ENCODE measurements around the gene NFATC2. TPM values are rescaled to one million over a fixed set of nuclear protein-coding genes. Genes with fewer than 3 reads are reported as not detected.

The NFATC2 gene
- total RNA-seq, 1 experiment from 2014 or later, result 5.0 TPM

- no peaks in the 10 kb centered on the region for H3K79me2 ChIP-seq (ENCODE audit: insufficient read depth, low read length)
- ChIA-PET RAD21 (ENCODE audit: low non-redundant PET in 1 of 2, low total read pairs in 2 of 2, uncharacterized antibody in 2 of 2, unreplicated experiment in 2 of 2) (no interaction called here), POLR2A (no interaction called here), CTCF (no interaction called here)
- H3K36me3 ChIP-seq (ENCODE audit: control insufficient read depth in 1 of 2, insufficient read depth in 2 of 2, low read length in 2 of 2), result no peaks in the 10 kb centered on the region
- H3K9me2 ChIP-seq (ENCODE audit: insufficient read depth), result no peaks in the 10 kb centered on the region
- H3K27me3 ChIP-seq (ENCODE audit: insufficient read depth, low read length), result no peaks in the 10 kb centered on the region
- H3K4me1 ChIP-seq (ENCODE audit: control insufficient read depth in 1 of 2, insufficient read depth in 2 of 2, low read length in 2 of 2), result peaks cover 0 to 3% of the 10 kb centered on the region in 2 experiments; a peak in 1 of 4 replicates
- ATAC-seq (no peak), DNase-seq (ENCODE audit: low read depth, low spot score) (no peak)
- H3K4me2 ChIP-seq (ENCODE audit: low read length), result no peak overlapping the region
- intact Hi-C loops (cut with micrococcal nuclease), result no loop called here
- no peak for TF ChIP-seq MAX (IDR thresholded peaks at IDR 0.05)
- TF ChIP-seq CEBPB (IDR thresholded peaks at IDR 0.05; ENCODE audit: low read depth), result no peak
- no peak overlapping the region for H3K27ac ChIP-seq (ENCODE audit: low read depth, low read length)
- no peak overlapping the region for H2AFZ ChIP-seq (ENCODE audit: low read depth, low read length, poor library complexity, severe bottlenecking)
- no peaks in the 10 kb centered on the region for H4K20me1 ChIP-seq (ENCODE audit: insufficient read depth)
- no peaks in the 10 kb centered on the region for H3K9me3 ChIP-seq (ENCODE audit: control insufficient read depth in 1 of 2, insufficient read depth in 1 of 2, low read depth in 1 of 2, low read length in 2 of 2)
- no peak overlapping the region for H3K9ac ChIP-seq (ENCODE audit: low read length)
- no peak overlapping the region for H3K4me3 ChIP-seq (replicated peaks in 1 of 2; ENCODE audit: low read depth in 1 of 2, low read length in 2 of 2)
- no TSS peak for BruUV-seq (replicated peaks)
Measured at GRCh38 chr20:51418137-51418529, 124.4 kb downstream of the NFATC2 start.

GRCh38 chr20:51417250-51418136, 125.0 kb downstream of the NFATC2 start:
- Histone ChIP-seq H3K9ac (ENCODE audit: low read length) (no peak overlapping the region), H3K27me3 (ENCODE audit: insufficient read depth, low read length) (no peaks in the 10 kb centered on the region), H3K36me3 (ENCODE audit: control insufficient read depth in 1 of 2, insufficient read depth in 2 of 2, low read length in 2 of 2) (no peaks in the 10 kb centered on the region), H3K9me2 (ENCODE audit: insufficient read depth) (no peaks in the 10 kb centered on the region), H3K27ac (ENCODE audit: low read depth, low read length) (no peak overlapping the region), H2AFZ (ENCODE audit: low read depth, low read length, poor library complexity, severe bottlenecking) (no peak overlapping the region), H3K4me2 (ENCODE audit: low read length) (no peak overlapping the region), H4K20me1 (ENCODE audit: insufficient read depth) (no peaks in the 10 kb centered on the region), H3K79me2 (ENCODE audit: insufficient read depth, low read length) (no peaks in the 10 kb centered on the region), H3K9me3 (ENCODE audit: control insufficient read depth in 1 of 2, insufficient read depth in 1 of 2, low read depth in 1 of 2, low read length in 2 of 2) (no peaks in the 10 kb centered on the region), H3K4me1 (ENCODE audit: control insufficient read depth in 1 of 2, insufficient read depth in 2 of 2, low read length in 2 of 2) (peaks cover 0 to 3% of the 10 kb centered on the region in 2 experiments; a peak in 1 of 4 replicates), H3K4me3 (replicated peaks in 1 of 2; ENCODE audit: low read depth in 1 of 2, low read length in 2 of 2) (no peak overlapping the region)
- DNase-seq (ENCODE audit: low read depth, low spot score), result no peak
- ATAC-seq, result no peak
- TF ChIP-seq EZH2 (IDR thresholded peaks at IDR 0.05), result no peak
- ChIA-PET RAD21 (ENCODE audit: low non-redundant PET in 1 of 2, low total read pairs in 2 of 2, uncharacterized antibody in 2 of 2, unreplicated experiment in 2 of 2) (no interaction called here), CTCF (no interaction called here), POLR2A (no interaction called here)
- intact Hi-C loops (cut with micrococcal nuclease), result no loop called here
- BruUV-seq (replicated peaks), result no TSS peak

Data from HCT116 (cell line).